Vagina (tissue), 2 donors: ENCODE results near the gene ZDHHC12. TPM values are rescaled to one million over a fixed set of nuclear protein-coding genes. Genes with fewer than 3 reads are reported as not detected.

Experiments
- DNase-seq, 2 donors: peaks; one replicate each; pipeline ENCODE4 v3.0.0-alpha.2; 2017; ENCODE audit errors: extremely low spot score in 2 of 2
- H3K27ac ChIP-seq: fragments of 200-600 bp; sonication (generic); one replicate; pipeline ENCODE4 v1.5.1; 2019
- H3K27me3 ChIP-seq: fragments of 200-600 bp; sonication (generic); one replicate; pipeline ENCODE4 v1.5.1; 2019
- H3K36me3 ChIP-seq, 2 donors: fragments of 200-600 bp; sonication (generic); one replicate each; pipeline ENCODE4 v1.5.1; 2017 to 2019
- H3K4me1 ChIP-seq: fragments of 200-600 bp; sonication (generic); one replicate; pipeline ENCODE4 v1.5.1; 2019
- H3K4me3 ChIP-seq, 2 donors: fragments of 200-600 bp; sonication (generic); 1 replicate in 1 of 2; 2 replicates in 1 of 2; pipeline ENCODE4 v1.5.1; 2016 to 2019
- H3K9me3 ChIP-seq: fragments of 200-600 bp; sonication (generic); one replicate; pipeline ENCODE4 v1.5.1; 2019
- CTCF ChIP-seq, 3 experiments: fragments of 450-650 bp in 2 of 3; fragments of 200-600 bp in 1 of 3; sonication (generic) in 1 of 3; IDR thresholded peaks; one replicate each; pipeline ENCODE4 v1.5.1; 2017 to 2019; ENCODE audit warnings: antibody characterized with exemption in 3 of 3, mild to moderate bottlenecking in 2 of 3, moderate library complexity in 2 of 3
- POLR2A ChIP-seq, 2 donors: fragments of 450-650 bp; IDR thresholded peaks; one replicate each; pipeline ENCODE4 v1.6.1; 2017; ENCODE audit warnings: antibody characterized with exemption in 2 of 2, mild to moderate bottlenecking in 2 of 2, moderate library complexity in 2 of 2
- POLR2AphosphoS5 ChIP-seq, 2 donors: sonication (generic); formaldehyde crosslinking; IDR thresholded peaks; one replicate each; pipeline ENCODE4 v1.9.0; 2017; ENCODE audit warnings: antibody characterized with exemption in 2 of 2, mild to moderate bottlenecking in 2 of 2, low read depth in 1 of 2; ENCODE audit not compliant: insufficient read depth in 1 of 2
- intact Hi-C: fragments of 100-400 bp; cut with DNase I; formaldehyde crosslinking; loops from one replicate; pipeline ENCODE4 v1.15.1; 2023
- total RNA-seq: library from RNA; depleted of rRNA; stranded (reverse); fragments of >200 nt; gene quantifications from one replicate; pipeline ENCODE4 v1.2.3, GENCODE V29; 2016

The ZDHHC12 gene
- total RNA-seq, 1 donor from 2014 or later: 19.4 TPM

- intact Hi-C loops: no loop called here
- TF ChIP-seq POLR2AphosphoS5 (IDR thresholded peaks at IDR 0.05; ENCODE audit: insufficient read depth in 1 of 2, low read depth in 1 of 2) (no peak), CTCF (IDR thresholded peaks at IDR 0.05) (no peak), POLR2A (IDR thresholded peaks at IDR 0.05) (no peak)
- Histone ChIP-seq H3K27me3 (no peaks in the 10 kb centered on the region), H3K27ac (no peak overlapping the region), H3K9me3 (no peaks in the 10 kb centered on the region), H3K36me3 (peaks cover 0 to 2% of the 10 kb centered on the region in 2 donors), H3K4me3 (no peak overlapping the region), H3K4me1 (peaks cover 9% of the 10 kb centered on the region)
- DNase-seq: no peak
Observed at GRCh38 chr9:128762671-128763449, 38.9 kb upstream of the ZDHHC12 start.

- Histone ChIP-seq H3K36me3 (peaks cover 0 to 27% of the 10 kb centered on the region in 2 donors), H3K27ac (no peak overlapping the region), H3K4me3 (no peak overlapping the region), H3K27me3 (no peaks in the 10 kb centered on the region), H3K9me3 (no peaks in the 10 kb centered on the region), H3K4me1 (no peaks in the 10 kb centered on the region)
- intact Hi-C loops: no loop called here
- DNase-seq: no peak
- TF ChIP-seq POLR2AphosphoS5 (IDR thresholded peaks at IDR 0.05; ENCODE audit: insufficient read depth in 1 of 2, low read depth in 1 of 2): no peak
- TF ChIP-seq POLR2A (IDR thresholded peaks at IDR 0.05): no peak
- no peak for TF ChIP-seq CTCF (IDR thresholded peaks at IDR 0.05)
Observed at GRCh38 chr9:128757602-128758001, 33.7 kb upstream of the ZDHHC12 start.

GRCh38 chr9:128753627-128754026 is 29.7 kb upstream of the ZDHHC12 start:
- TF ChIP-seq POLR2A (IDR thresholded peaks at IDR 0.05) (no peak), CTCF (IDR thresholded peaks at IDR 0.05) (no peak), POLR2AphosphoS5 (IDR thresholded peaks at IDR 0.05; ENCODE audit: insufficient read depth in 1 of 2, low read depth in 1 of 2) (no peak)
- Histone ChIP-seq H3K4me3 (no peak overlapping the region), H3K4me1 (no peaks in the 10 kb centered on the region), H3K9me3 (no peaks in the 10 kb centered on the region), H3K27me3 (no peaks in the 10 kb centered on the region), H3K27ac (no peak overlapping the region), H3K36me3 (peaks cover 0 to 50% of the 10 kb centered on the region in 2 donors)
- intact Hi-C loops: no loop called here
- DNase-seq: no peak

- peaks cover 0 to 53% of the 10 kb centered on the region in 2 donors for H3K36me3 ChIP-seq
- H3K27ac ChIP-seq: no peak overlapping the region
- TF ChIP-seq POLR2AphosphoS5 (IDR thresholded peaks at IDR 0.05; ENCODE audit: insufficient read depth in 1 of 2, low read depth in 1 of 2) (no peak), CTCF (IDR thresholded peaks at IDR 0.05) (no peak), POLR2A (IDR thresholded peaks at IDR 0.05) (no peak)
- no peaks in the 10 kb centered on the region for H3K27me3 ChIP-seq
- intact Hi-C loops: no loop called here
- no peak for DNase-seq
- no peaks in the 10 kb centered on the region for H3K4me1 ChIP-seq
- no peak overlapping the region for H3K4me3 ChIP-seq
- no peaks in the 10 kb centered on the region for H3K9me3 ChIP-seq
Observed at GRCh38 chr9:128750926-128751595, 27.1 kb upstream of the ZDHHC12 start.

- intact Hi-C loops: no loop called here
- TF ChIP-seq CTCF (IDR thresholded peaks at IDR 0.05) (no peak), POLR2AphosphoS5 (IDR thresholded peaks at IDR 0.05; ENCODE audit: insufficient read depth in 1 of 2, low read depth in 1 of 2) (no peak), POLR2A (IDR thresholded peaks at IDR 0.05) (no peak)
- Histone ChIP-seq H3K4me1 (no peaks in the 10 kb centered on the region), H3K9me3 (no peaks in the 10 kb centered on the region), H3K27me3 (no peaks in the 10 kb centered on the region), H3K36me3 (peaks cover 0 to 22% of the 10 kb centered on the region in 2 donors), H3K27ac (no peak overlapping the region), H3K4me3 (no peak overlapping the region)
- no peak for DNase-seq
Observed at GRCh38 chr9:128747241-128747640, 23.3 kb upstream of the ZDHHC12 start.
